HT1080 (cell line): ENCODE data around the gene HAUS8. TPM values are rescaled to one million over a fixed set of nuclear protein-coding genes. Genes with fewer than 3 reads are reported as not detected.
"Not testable (repeated sequence)": the region's sequence is repeated elsewhere in the genome, so short reads cannot be mapped to it uniquely, and the experiment has no call there.

ENCODE experiments used
- DNase-seq: peaks from one replicate; pipeline ENCODE4 v3.0.0-alpha.2; 2015; ENCODE audit warnings: low read depth
- total RNA-seq: library from RNA; depleted of rRNA; stranded (reverse); fragments of >200 nt; shearing (Covaris generic); gene quantifications from 2 replicates; pipeline ENCODE4 v1.2.3, GENCODE V29; 2014

HAUS8 gene
- total RNA-seq, 1 experiment from 2014 or later, result 10.1 TPM

DNA sequence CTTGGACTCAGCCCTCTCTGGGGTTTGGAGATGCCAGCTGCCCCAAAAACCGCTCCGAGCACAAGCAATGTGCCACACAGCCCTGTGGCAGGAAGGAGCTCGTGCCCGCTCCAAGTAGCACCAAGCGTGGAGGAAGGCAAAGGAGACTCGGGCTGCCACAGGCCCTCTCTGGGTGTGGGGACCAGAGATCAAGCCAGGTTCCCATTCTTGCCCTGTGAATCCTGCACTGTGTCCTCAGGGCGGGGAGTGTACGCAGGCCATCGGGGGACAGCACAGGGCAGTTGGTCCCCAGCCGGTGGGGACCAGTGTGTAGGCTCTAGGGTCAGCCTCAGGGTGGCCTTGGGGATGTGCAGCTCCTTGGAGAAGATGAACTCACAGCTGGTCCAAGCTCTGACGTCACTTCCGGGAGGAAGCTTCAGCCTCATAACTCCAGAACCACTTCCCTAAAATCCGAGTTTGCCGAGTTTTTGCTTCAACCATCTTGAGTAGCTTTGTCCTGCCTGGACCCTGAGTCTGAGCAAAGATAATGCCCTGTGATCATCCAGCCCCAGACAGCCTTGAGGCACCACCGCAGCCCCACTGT lies 39.3 kb downstream of the HAUS8 start:
- peak; percentile 14 for DNase-seq

DNA sequence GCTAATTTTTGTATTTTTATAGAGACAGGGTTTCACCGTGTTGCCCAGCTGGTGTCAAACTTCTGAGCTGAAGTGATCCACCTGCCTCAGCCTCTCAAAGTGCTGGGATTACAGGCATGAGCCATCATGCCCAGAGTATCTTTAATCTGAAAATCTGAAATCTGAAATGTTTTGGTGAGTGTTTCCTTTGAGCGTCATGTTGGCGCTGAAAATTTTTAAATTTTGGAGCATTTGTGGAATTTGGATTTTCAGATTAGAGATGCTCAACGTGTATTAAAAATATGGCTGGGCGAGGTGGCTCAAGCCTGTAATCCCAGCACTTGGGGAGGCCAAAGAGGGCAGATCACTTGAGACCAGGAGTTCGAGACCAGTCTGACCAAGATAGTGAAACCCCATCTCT lies 43.5 kb downstream of the HAUS8 start:
- DNase-seq, result no peak

DNA sequence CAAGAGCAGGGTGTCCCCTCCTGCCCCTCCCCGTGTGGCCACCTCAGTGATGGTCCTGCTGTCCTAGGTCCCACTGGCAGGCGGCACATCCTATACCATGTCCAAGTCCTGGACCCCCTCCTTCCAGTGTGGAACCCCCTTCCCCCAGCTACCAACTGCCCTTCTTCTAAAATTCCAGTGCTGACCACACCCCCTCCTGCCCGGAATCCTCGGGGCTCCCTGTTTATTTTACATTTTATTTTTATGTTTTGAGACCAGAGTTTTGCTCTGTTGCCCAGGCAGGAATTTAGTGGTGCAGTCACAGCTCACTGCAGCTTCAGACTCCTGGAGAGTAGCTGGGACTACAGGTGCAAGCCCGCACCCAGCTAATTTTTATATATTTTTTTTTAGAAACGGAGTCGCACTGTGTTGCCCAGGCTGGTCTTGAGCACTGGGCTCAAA lies 47.7 kb downstream of the HAUS8 start:
- DNase-seq, result no peak

DNA sequence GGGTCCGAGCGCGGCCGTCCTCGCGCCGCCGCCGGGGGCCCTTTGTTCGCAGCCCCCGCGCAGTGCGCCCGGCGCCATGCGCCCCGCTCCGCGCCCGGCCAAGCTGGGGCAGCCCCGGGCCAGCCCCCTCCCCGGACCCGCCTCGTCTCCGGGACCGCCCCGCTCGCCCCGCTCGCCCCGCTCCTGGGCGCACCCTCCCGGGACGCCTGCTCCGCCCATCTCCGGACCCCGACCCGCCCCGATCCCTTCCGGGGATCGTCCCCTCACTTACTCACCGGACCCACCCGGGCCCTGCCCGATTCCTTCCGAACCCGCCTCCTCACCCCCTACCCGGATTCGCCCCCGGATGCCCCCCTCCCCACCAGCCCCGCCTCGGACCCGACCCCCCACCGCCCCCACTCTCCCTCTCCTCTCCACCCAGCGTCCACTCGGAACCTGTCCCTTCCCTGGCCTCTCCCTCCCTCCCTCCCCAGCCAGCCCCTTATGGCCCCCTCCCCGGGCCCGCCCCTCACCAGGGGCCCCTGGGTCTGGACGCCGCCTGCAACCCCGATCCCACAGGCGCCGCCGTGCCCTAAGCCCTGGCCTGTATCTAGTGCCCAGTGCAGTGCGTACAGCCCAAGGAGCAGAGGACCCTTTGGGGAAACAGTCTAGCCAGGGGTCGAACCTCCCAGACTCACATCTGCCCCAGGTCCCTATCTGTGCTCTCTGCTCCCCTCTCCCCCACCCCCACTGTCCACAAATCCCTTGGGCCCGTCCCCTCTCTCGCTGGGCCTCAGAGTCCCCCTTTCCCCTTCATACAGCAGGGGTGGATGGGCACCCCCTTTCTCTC lies 48.3 kb downstream of the HAUS8 start, which contains the start of gene CPAMD8:
CPAMD8 (minus strand) TSS at position 105 of the 829 bp plus-strand sequence. CDS start 168 bp downstream, outside the sequence.
- no peak for DNase-seq

DNA sequence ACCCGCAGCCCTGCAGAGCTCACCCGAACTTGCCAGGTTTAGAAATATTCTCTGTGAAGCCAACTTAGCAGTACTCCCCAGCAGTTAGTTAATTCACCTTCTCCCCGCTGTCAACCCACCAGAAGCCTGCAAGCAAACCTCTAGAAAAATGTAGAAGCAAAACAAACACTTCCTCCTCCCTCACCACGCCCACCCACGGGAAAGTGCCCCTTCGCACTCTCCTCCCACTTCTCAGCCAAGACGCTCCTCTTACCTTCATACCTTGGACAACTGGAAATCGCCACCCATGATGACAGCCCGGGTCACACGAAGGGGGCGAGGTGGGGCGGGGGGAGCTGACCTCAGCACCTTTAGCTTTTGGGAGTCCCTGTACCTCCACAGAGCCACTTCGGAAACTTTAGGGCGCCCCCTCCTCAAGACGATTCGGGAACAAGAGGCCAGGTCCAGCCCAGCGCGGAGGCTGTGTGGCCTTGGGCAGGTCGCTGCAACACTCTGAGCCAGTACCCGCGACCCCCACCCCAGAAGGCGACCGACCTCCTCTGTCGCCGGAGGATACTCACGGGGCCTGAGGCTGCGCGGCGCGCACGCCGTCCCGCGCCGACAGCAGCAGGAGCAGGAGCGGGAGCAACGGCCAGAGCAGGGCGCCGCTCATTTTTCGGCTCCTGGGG lies 49.1 kb downstream of the HAUS8 start:
- DNase-seq, result no peak

DNA sequence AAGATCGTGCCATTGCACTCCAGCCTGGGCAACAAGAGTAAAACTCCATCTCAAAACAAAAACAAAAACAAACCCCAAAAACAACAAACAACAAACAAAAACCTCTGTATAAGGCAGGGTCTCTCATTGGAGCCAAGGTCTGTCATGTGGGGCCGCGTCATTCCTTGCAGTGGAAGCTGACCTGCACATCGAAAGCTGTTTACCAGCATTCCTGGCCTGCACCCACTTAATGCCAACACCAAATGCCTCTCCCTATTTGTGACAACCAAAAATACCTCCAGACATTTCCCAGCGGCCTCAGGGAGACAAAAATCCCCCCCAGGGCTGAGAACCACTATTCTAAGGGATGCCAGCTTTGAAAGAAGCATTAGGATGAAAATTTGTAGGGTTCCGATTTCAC lies 49.9 kb downstream of the HAUS8 start:
- no peak for DNase-seq

DNA sequence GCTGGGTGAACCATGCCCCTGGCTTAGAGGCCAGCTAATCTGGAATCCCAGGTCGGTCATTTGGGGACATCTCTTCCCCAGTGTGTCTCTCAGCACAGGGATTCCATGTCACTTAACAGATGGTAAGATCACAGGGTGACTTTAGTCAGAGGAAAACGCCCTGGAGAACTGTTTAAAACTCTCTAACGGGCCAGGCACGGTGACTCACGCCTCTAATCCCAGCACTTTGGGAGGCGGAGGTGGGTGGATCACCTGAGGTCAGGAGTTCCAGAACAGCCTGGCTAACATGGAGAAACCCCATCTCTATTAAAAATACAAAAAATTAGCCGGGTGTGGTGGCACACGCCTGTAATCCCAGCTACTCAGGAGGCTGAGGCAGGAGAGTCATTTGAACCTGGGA lies 50.3 kb downstream of the HAUS8 start:
- not testable (repeated sequence) for DNase-seq

DNA sequence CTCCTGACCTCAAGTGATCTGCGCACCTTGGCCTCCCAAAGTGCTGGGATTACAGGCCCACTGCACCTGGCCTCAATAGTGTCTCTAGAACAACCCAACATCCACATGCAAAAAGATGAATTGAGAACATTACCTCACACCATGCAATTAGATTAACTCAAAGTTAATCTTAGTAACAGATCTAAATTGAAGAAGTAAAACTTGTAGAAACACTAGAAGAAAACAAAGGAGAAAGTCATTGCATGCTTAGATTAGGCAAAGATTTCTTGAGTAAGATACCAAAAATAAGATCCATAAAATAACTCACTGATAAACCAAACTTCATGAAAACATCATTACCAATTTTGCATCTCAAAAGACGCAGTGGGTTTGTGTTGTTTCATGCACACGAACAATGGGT lies 51.4 kb downstream of the HAUS8 start:
- no peak for DNase-seq

DNA sequence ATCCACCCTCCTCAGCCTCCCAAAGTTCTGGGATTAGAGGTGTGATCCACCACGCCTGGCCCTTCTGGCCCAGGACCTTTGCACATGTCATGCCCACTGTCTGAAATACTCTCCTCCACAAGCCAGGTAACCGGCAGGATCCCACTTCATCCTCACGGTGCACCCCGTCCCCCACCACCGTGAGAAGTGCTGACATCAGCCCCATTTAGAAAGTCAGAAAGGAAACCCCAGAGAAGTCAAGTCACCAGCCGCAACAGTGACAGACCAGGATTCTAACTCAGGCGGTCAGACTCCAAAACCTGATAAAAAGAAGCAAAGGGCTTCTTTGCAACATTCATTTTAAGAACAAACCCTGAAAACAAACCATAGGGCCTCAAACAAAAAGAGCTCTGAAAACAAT lies 52.5 kb downstream of the HAUS8 start:
- DNase-seq, result no peak

DNA sequence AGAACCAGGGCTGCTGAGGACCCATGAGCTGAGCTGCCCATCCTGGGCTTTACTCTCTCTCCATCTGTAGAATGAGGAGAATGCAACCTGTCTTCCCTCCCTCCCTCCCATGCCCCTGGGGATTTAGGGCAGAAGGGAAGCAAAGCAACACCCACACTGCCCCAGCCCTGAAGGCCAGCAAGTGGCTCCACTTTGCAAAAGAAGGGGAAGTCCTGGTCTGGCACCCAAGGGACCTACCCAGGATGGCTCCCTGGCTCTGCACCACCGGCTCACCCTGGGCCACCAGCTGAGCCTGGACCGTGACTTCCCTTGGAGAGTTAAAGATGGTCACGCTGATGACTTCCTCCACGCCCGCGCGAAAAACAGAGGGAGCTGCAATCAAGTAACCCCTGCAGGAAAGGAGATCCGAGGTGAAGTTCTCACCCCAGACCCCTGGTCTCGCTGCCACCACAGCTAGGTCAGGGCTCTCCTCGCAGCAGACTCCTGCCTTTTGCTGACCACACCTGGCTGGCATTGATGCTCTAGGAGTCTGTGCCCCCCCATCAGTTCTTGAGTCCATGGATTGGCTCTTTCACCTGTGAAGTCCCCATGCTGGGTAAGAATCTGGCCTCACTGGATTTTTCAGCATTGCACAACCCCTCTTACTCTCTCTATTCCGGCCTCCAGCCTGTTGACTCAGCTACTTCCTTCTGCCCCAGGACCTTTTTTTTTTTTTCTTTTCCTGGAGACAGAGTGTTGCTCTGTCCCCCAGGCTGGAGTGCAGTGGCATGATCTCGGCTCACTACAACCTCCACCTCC lies 53.3 kb downstream of the HAUS8 start:
- DNase-seq, result peak; percentile 68

DNA sequence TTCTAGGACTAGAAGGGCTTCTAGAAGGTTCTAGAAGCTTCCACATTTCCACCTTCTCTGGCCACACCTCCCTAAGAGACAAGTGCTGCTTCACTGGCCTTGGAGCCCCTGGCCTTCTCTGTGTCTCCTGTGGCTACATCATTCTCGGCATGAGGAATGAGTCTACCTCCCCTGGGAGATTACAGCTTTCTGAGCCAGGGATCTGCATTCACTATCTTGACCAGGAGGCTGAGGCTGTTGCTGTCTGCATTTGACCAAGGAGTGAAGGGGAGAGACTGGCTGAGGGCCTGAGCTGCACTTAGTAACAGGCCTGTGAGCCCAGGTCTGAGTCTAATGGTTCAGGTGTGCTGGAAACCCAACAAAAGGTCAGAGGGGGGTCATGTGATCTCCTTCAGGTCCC lies 53.9 kb downstream of the HAUS8 start:
- DNase-seq, result no peak

DNA sequence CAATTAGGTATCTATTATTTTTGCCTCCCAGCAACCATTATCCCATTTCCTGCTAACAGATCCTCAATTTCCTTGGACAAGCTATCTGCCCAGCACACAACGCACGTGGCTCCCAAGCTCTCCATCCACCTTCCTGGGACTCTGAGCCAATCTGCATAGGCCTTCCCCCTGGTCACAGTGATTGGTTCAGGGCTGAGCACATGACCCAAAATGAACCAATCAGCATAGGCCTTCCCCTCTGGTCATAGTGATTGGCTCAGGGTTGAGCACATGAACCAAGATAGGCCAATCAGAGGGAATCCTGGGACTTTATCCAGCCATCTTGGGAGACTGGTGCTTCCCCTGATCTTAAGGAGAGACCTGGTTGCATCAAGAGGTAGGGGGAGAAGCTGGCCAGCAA lies 54.4 kb downstream of the HAUS8 start:
- DNase-seq, result peak; percentile 39

DNA sequence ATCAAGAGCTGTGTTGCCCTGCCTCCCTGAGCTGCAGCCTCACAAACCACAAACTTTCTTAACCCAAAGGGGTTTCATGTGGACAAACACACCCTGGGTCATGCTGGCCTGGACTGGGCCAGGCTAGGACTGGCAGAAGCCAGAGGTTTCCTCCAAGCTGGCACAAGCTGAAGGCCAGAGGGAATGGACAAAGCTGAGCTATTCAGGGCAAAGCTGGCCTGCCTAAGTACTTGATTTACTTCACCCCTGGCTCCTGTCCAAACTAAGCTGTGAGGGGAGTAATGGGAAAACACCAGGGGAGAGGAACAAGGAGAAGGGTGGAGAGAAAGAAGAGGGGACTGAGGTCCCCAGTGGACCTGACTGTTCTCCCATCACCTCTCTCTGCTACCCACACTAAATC lies 54.9 kb downstream of the HAUS8 start:
- no peak for DNase-seq

DNA sequence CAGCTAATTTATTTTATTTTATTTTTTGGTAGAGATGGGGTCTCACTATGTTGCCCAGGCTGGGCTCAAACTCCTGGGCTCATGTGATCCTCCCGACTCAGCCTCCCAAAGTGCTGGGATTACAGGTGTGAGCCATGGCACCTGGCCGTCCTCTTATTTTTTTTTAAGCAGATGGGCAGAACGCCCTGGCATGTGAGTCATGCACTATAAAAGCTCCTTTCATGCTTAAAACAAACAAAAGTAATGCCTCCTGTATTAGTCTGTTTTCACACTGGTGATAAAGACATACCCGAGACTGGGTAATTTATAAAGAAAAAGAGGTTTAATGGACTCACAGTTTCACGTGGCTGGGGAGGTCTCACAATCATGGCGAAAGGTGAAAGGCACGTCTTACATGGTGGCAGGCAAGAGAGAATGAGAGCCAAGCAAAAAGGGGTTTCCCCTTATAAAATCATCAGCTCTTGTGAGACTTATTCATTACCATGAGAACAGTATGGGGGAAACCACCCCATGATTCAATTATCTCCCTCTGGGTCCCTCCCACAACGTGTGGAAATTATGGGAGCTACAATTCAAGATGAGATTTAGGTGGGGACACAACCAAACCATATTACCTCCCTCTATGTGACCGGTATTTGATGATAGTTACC lies 60.9 kb downstream of the HAUS8 start:
- DNase-seq, result peak; percentile 48

DNA sequence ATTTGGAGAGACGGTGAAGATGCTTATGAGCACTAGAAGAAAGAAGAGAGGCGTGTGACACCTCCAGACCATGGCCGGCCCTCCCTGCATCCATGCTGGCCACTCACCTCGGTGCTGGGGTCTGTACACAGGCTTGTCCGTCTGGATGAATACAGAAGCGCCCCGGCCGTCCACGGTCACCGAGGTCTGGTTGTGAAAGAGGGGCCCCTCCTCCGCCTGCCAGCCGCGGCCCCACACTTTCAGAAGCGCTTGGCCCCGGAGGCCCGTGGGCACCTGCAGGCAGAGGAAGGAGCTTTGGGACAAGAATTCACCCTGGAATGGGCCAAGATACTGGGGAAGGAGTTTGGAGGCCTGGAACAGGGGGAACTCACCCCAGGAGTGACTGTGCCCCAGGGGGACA lies 63.8 kb downstream of the HAUS8 start:
- DNase-seq, result no peak

DNA sequence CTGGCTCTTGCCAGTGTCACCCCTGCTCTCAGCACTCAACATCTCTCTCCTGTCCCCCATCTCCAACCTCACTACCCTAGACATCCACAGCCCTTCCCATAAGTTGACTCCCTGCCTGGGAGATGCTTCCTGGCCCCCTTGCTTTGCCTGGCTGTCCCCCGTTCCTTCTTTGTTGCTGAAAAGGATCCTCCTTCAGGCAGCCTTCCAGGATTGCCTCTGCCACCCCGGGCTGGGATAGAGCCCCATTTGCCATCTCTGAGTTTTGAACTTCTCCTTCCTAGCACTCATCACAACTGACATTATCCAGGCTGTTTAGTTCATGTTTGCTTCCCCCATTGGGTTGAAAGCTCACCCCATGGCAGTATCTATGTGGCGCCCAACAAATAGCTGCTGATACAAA lies 68.7 kb downstream of the HAUS8 start:
- DNase-seq, result no peak

DNA sequence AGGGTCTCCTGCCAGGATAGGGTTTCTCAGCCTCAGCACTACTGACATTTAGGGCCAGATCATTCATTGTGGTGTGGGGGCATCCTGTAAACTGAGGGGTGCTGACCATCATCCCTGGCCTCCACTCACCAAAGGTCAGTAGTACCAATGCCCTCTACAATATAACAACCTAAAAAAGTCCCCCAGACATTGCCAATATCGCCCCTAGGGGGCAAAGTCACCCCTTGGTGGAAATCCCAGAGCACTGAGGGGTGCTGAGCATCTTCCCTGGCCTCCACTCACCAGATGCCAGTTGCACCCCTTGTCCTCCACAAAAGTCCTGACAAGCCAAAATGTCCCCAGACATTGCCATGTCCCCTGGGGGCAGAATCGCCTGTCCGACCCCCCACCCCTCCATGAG lies 70.3 kb downstream of the HAUS8 start:
- DNase-seq, result no peak

DNA sequence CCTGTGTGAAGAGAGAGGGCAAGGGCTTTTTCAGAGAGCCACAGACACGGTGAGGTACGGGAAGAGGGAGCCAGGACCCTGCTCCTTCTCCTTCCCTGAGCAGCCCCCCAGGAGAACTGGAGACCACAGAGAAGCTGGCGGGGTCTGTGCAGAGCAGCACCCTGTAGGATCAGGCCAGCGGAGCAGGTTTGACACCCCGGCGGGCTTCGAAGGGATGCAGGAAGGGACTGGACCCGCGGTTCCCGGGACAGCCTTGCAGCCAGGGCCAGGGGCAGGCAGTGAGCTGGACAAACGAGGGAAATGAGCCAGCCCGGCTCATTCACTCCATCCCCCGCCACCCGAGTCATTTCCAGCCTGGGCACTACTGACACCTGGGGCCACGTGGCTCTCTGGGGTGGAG lies 70.9 kb downstream of the HAUS8 start:
- no peak for DNase-seq

DNA sequence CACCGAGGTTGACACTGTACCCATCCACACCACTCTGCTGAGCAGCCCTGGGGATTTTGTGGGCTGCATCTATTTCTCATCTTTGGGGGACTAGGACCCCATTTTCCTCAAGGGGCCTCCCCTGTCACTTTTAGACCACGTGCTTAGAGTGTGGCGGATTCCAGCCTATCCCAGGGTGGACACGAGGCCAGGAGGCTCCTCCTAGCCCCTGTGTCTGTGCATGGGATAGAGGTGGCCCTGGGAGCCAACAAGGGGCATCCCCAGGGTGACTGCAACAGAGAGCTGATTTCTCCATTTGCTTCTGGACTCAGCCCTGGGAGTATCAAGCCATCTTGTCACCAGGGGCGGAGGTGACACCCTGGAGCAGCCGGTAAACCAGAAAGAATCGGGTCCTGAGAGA lies 72.8 kb downstream of the HAUS8 start:
- DNase-seq, result no peak

DNA sequence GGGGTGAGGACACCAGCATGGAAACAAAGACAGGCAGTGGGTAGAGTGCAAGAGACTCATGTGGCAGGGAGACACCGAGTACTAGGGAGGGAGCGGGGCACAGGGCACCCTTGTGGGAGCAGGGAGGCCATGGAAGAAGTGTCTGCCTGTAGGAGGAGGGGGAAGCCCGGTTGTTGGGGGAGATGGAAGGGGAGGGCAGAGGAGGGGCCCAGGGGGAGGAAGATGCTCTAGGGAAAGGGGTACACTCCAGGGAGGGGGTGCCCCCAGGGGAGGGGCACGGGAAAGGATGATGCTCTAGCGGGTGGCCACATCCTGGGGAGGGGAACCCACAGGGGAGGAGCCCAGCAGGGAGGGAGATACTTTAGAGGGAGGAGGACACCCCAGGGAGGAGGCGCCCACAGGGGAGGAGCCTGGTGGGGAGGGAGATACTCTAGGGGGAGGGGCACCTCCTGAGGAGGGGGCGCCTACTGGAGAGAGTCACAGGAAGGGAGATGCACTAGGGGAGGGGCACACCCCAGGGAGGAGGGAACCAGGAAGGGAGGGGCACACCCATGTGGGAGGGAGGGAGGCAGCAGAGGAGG lies 73.6 kb downstream of the HAUS8 start:
- DNase-seq, result no peak
